GM19328 (cell line): ENCODE measurements around the gene RAB17.
"Not testable (repeated sequence)": the region's sequence is repeated elsewhere in the genome, so short reads cannot be mapped to it uniquely, and the experiment has no call there.

ENCODE experiments used
- ATAC-seq: cut with Tn5 transposase; IDR thresholded peaks from one replicate; pipeline ENCODE4 v1.9.1; 2021; ENCODE audit warnings: mild to moderate bottlenecking, moderate library complexity; ENCODE audit not compliant: unreplicated experiment

The RAB17 gene

GRCh38 chr2:237600205-237600846 lies 9.8 kb upstream of the RAB17 start:
- no peak for ATAC-seq

DNA sequence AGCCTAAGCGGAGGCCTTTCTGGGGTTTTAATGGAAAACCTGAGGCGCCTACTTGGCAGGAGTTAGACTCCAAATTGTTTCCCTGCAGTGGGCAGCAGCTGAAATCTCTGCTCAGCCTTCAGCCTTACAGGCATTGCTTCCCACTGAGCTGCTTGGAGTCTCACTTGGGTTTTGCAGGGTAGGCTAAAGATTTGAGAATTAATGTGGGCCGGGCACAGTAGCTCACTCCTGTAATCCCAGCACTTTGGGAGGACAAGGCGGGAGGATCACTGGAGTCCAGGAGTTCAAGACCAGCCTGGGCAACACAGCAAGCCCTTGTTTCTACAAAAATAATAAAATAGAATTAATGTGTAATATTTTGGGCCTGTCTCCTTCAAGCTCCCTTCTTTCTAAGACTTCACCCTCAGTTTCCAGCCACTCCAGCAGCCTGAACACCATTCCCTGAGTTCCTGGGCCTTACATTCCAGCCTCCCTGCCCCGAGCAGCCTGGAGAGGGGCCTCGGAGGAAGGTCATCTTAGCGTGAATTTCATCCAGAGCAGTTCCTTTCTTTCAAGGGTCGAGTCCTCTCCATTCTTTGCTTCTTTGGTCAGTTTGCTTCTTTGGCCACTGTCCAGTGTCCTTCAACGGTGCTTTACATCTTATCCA lies 9.1 kb upstream of the RAB17 start:
- no peak for ATAC-seq

GRCh38 chr2:237598468-237599208 lies 8.1 kb upstream of the RAB17 start:
- ATAC-seq: no peak

DNA sequence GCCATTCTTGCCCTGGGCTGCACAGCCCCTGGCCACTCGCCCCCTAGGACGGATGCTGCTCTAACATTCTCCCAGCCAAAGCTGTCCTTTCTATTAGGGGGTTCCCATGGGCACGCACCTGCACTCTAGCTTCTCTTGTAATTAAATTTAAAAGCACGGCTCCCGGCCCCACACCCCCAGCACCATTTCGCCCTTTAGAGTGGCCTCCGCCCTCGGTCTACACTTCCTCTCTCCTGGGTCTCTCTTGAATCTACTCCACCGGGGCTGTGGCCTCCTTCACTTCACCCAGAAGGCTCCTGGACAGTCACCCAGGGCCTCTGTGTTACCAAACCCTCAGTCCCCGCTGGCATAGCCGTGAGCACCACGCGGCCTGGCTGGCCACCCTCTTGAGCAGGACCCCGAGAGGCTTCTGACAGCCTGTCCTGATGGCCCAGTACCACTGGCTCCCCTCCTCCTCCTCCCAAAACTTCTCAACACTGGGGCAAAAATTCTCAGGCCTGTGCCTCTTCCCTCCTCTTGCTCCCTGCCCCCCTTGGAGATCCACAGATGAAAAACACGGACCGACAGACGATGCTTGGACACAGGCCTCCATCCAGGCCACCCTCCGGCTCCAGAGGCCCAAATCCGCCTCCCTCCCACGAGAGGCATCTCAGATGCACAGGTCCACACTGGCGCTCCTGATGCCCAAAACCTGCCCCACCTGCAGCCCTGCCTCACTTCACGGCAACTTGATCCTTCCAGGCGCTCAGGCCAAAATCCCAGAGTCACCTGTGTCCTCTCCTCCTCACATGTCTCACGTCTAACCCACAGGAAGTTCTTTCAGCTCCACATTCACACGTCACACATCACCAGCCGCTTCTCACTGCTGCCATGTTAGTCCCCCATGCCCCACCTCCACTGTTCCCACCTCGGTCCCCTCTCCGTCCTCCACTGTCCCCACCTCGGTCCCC lies 6.9 kb upstream of the RAB17 start:
- no peak for ATAC-seq

DNA sequence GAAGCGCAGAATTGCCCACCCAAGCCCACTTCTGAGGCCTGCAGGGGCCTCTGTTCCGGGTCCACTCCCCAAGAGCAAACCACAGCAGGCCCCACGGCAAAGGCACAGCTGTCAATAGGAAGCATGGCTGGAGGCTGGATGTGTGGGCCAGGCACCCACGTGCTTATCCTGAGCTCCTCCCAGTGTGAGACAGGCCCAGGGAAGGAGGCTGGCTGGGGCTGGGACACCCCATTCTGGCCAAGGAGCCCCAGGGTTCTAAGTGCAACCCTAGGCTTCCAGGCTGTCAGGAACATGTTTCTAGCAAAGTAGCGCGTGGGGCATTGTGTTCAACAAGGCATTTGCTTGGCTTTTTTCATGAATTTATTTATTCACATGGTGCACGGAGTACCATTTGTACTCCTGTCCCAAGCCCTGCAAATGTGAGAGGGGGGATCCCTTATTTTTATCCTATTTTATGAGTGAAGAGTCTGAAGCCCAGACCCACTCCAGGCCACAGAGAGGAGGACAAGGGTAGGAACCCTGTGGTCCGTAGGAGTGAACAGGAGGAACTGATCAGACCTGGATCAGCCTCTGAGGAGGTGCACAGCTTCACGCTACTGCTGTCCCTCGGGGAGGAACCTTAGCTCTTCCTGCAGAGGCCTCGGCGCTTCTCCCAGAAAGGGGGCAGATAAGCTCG lies 6.1 kb upstream of the RAB17 start:
- ATAC-seq: no peak

GRCh38 chr2:237595829-237596519 lies 5.4 kb upstream of the RAB17 start:
- not testable (repeated sequence) for ATAC-seq

DNA sequence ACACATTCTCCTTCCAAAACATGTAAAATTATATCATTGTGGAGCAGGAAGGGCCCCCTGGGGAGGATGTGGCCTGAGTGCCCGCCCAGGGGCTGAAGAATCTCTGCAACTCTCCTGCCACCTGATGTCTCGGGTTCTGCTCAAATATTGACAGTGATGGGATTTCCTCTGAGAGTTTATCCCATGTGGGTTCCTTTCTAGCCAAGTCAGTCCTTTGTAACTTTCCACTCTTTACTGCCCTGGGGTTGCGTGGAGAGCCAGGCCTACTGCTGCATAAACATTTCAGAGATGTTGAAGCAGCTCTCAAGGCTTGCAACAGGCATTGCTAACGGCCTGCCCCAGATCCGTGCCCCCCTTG lies 4.0 kb upstream of the RAB17 start:
- no peak for ATAC-seq

- ATAC-seq: no peak
Measured at GRCh38 chr2:237593596-237594320, 3.2 kb upstream of the RAB17 start.

GRCh38 chr2:237593036-237593435 lies 2.5 kb upstream of the RAB17 start:
- no peak for ATAC-seq

- no peak for ATAC-seq
Measured at GRCh38 chr2:237592425-237592980, 2.0 kb upstream of the RAB17 start.

DNA sequence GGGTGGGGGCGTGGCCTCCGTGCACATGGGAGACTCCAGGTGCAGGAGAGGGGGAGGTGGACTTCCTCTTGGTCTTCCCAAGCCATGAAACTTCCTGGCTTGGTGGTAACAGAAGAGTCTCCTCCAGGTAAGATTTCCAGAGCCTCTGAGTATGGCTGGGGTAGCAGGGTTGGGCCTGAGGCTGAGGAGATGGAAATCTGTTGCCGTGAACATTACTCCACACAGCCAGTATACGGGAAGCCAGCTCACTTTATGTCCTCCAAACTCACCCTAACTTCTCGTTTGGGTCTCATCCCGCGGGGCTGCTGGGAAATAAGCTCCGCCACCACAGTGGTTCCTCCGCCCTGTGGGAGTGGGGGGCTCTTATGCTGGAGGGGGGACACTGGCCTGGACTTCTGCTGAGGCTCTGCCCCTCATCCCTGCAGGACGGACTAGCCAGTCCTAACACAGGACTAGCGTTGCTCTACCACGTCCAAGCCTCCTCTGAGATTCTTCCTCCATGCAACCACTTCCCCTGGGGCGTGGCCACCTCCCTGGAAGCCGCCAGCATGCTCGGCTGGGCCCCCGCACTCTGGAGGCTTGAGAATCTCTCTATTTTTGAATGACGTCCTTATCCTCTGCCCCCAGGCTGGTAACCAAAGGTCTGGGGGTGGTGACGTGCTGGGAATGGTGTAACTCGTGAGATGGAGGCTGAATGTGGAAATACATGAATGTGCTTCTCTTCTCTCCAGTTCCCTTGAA lies 777 bp upstream of the RAB17 start:
- ATAC-seq: no peak

DNA sequence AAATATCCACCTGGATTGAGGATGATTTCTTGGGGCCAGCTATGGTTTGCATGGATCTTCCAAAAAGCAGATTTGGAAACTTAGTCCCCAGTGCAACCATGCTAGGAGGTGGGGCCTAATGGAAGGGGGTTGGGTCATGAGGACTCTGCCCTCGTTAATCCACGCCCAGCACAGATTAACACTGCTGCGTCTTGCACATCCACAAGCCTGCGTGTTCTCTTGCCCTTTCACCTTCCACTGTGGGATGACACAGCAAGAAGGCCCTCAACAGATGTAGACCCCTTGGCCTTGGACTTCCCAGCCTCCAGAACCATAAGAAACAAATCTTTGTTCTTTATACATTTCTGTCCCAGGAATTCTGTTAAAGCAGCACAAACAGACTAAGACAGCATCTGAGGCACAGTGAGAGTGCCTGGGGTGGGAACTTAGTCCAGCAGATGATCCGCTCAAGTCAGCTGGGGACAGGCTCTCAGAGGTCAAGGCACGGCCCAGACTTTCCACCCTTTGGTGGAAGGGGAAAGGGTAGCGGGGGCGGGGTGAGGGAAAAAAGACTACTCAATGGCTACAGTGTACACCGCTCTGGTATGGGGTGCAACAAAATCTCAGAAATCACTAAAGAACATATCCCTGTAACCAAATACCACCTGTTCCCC lies 2.4 kb downstream of the RAB17 start:
- ATAC-seq: no peak

DNA sequence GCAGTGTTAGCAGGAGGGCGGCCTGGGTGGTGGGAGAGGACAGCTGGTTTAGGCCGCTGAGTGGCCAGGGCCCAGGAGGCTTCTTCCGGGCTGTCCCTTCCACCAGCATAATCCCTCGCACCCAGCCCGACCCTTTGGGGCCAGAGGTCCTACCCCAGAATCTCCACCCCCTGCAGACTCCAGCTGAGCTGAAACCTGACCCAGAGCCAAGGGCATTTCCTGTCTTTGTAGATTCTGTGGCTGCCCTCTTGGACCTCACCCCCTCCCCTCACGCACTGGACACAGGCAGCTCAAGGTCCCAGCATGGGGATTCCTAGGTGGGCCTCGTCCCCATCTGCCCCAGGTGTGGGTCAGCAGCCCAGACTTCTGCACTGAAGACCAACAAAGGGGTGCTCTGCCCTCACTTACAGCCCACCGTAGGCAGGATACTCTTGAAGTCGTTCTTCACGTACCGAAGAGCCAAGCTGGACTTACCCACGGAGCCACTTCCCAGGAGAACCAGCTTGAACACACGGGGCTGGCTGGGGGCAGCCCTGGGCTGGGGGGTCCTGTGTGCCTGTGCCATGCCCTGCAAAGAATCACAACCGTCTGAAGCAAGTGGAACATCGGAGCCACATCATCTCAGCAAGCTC lies 4.8 kb downstream of the RAB17 start:
- no peak for ATAC-seq

- no peak for ATAC-seq
Measured at GRCh38 chr2:237583385-237584295, 6.9 kb downstream of the RAB17 start.

DNA sequence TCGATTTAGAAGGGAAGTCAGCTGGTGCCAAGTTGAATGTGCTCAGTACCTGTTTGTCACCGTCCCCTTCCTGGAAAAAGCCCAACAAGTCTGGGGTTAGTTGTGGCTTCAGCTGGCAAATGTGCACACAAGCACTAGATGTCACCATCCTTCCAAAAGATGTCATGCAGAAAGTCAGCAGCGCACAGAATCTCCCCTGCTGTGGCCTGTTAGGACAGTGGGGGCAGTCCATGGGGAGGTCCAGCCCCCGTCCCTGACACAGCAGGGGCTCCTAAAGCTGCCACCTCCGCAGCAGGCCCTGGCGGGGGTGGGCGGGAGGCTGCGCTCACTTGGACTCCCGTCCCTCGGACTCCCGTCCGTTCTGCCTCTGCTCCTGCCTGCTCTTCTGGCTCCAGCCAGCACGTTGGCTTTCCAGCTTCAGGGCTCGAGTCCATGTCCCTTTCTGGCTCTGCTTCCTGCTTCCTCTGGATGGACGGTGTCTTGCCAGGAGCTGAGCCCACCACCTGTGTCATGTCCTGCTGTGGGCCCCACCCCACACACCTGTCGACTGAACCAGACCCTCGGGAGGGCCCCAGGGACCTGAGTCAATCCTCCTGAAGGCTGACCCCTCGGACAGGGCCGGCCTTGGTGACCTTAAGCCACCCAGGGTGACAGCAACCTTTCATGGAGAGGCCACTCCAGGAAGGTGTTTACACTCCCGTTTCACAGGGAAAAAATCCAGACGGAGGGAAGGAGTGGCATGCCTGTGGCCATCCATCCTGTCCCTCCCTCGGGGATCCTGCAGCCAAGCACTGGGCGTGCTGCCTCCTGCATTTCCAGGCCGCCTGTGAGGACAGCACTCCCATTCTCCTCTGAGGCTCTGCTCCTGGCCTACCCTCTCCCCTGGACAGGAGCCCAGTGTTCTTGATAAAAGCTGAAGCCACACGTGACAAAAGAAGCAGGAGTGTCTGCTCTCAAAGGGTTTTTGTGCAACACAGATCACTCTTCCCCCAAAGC lies 8.5 kb downstream of the RAB17 start:
- no peak for ATAC-seq
